ENCODE results near the gene IL23R.

Gene IL23R

GRCh38 chr1:67188137-67188536 lies 21.9 kb downstream of the IL23R start:
- Histone ChIP-seq H3K36me3 (ENCODE audit: insufficient read depth, low read length) (no peaks in the 10 kb centered on the region), H2AFZ (ENCODE audit: low read length) (no peak overlapping the region), H3K27me3 (ENCODE audit: insufficient read depth, low read length) (no peaks in the 10 kb centered on the region), H4K20me1 (ENCODE audit: insufficient read depth, low read length) (no peaks in the 10 kb centered on the region), H3K9ac (ENCODE audit: low read length) (no peak overlapping the region), H3K4me3 (ENCODE audit: low read depth, low read length, poor library complexity, severe bottlenecking) (no peak overlapping the region), H3K9me3 (ENCODE audit: low read length) (no peaks in the 10 kb centered on the region), H3K27ac (ENCODE audit: low read depth, low read length, poor library complexity, severe bottlenecking) (no peak overlapping the region), H3K9me2 (ENCODE audit: low read depth, low read length) (no peaks in the 10 kb centered on the region), H3K79me2 (ENCODE audit: insufficient read depth, low read length) (no peaks in the 10 kb centered on the region), H3K4me1 (ENCODE audit: insufficient read depth, low read length, severe bottlenecking) (peaks cover 1% of the 10 kb centered on the region), H3K4me2 (ENCODE audit: low read length) (no peak overlapping the region), H3F3A (ENCODE audit: insufficient read depth, low read length) (no peaks in the 10 kb centered on the region)
- TF ChIP-seq CTCF (IDR thresholded peaks at IDR 0.05; ENCODE audit: low read length) (no peak), EZH2 (IDR thresholded peaks at IDR 0.05; ENCODE audit: borderline replicate concordance, low read length) (no peak)

- Histone ChIP-seq H3K4me1 (ENCODE audit: insufficient read depth, low read length, severe bottlenecking) (peaks cover 19% of the 10 kb centered on the region), H2AFZ (ENCODE audit: low read length) (no peak overlapping the region), H3F3A (ENCODE audit: insufficient read depth, low read length) (no peaks in the 10 kb centered on the region), H3K4me3 (ENCODE audit: low read depth, low read length, poor library complexity, severe bottlenecking) (no peak overlapping the region), H3K27me3 (ENCODE audit: insufficient read depth, low read length) (no peaks in the 10 kb centered on the region), H3K27ac (ENCODE audit: low read depth, low read length, poor library complexity, severe bottlenecking) (no peak overlapping the region), H3K36me3 (ENCODE audit: insufficient read depth, low read length) (no peaks in the 10 kb centered on the region), H3K79me2 (ENCODE audit: insufficient read depth, low read length) (no peaks in the 10 kb centered on the region), H3K4me2 (ENCODE audit: low read length) (no peak overlapping the region), H3K9ac (ENCODE audit: low read length) (no peak overlapping the region), H4K20me1 (ENCODE audit: insufficient read depth, low read length) (no peaks in the 10 kb centered on the region), H3K9me2 (ENCODE audit: low read depth, low read length) (no peaks in the 10 kb centered on the region), H3K9me3 (ENCODE audit: low read length) (no peaks in the 10 kb centered on the region)
- TF ChIP-seq CTCF (IDR thresholded peaks at IDR 0.05; ENCODE audit: low read length) (no peak), EZH2 (IDR thresholded peaks at IDR 0.05; ENCODE audit: borderline replicate concordance, low read length) (no peak)
These were observed 23.7 kb downstream of the IL23R start for GRCh38 chr1:67189953-67190352.

- Histone ChIP-seq H2AFZ (ENCODE audit: low read length) (no peak overlapping the region), H3K9me2 (ENCODE audit: low read depth, low read length) (no peaks in the 10 kb centered on the region), H4K20me1 (ENCODE audit: insufficient read depth, low read length) (no peaks in the 10 kb centered on the region), H3K4me3 (ENCODE audit: low read depth, low read length, poor library complexity, severe bottlenecking) (no peak overlapping the region), H3K27me3 (ENCODE audit: insufficient read depth, low read length) (no peaks in the 10 kb centered on the region), H3F3A (ENCODE audit: insufficient read depth, low read length) (no peaks in the 10 kb centered on the region), H3K79me2 (ENCODE audit: insufficient read depth, low read length) (no peaks in the 10 kb centered on the region), H3K9ac (ENCODE audit: low read length) (no peak overlapping the region), H3K4me2 (ENCODE audit: low read length) (no peak overlapping the region), H3K36me3 (ENCODE audit: insufficient read depth, low read length) (no peaks in the 10 kb centered on the region), H3K9me3 (ENCODE audit: low read length) (no peaks in the 10 kb centered on the region), H3K27ac (ENCODE audit: low read depth, low read length, poor library complexity, severe bottlenecking) (no peak overlapping the region), H3K4me1 (ENCODE audit: insufficient read depth, low read length, severe bottlenecking) (peaks cover 24% of the 10 kb centered on the region)
- TF ChIP-seq CTCF (IDR thresholded peaks at IDR 0.05; ENCODE audit: low read length) (no peak), EZH2 (IDR thresholded peaks at IDR 0.05; ENCODE audit: borderline replicate concordance, low read length) (no peak)
These were observed 24.2 kb downstream of the IL23R start for GRCh38 chr1:67190410-67190809.
